Ovary (tissue), 9 donors: ENCODE data around the gene TBL1XR1. TPM values are rescaled to one million over a fixed set of nuclear protein-coding genes. Genes with fewer than 3 reads are reported as not detected.

Source experiments
- DNase-seq, 5 donors: peaks; one replicate each; pipeline ENCODE4 v3.0.0-alpha.2; 2019 to 2020
- H3K27ac ChIP-seq, 2 donors: fragments of 200-600 bp; one replicate each; pipeline versions ENCODE4 v1.5.1 to v1.8.0; 2019 to 2022
- H3K27me3 ChIP-seq: fragments of 200-600 bp; one replicate; pipeline ENCODE4 v1.8.0; 2022
- H3K36me3 ChIP-seq: fragments of 200-600 bp; sonication (generic); one replicate; pipeline ENCODE4 v1.5.1; 2019
- H3K4me1 ChIP-seq: one replicate; pipeline ENCODE4 v1.8.1; 2013; ENCODE audit warnings: mild to moderate bottlenecking, moderate library complexity; ENCODE audit not compliant: insufficient read depth
- H3K4me3 ChIP-seq: fragments of 200-600 bp; sonication (generic); one replicate; pipeline ENCODE4 v1.5.1; 2017
- H3K9me3 ChIP-seq, 2 donors: fragments of 200-600 bp in 1 of 2; sonication (generic) in 1 of 2; one replicate each; pipeline versions ENCODE4 v1.5.1 to v1.8.1; 2013 to 2019; ENCODE audit warnings: mild to moderate bottlenecking in 1 of 2, moderate library complexity in 1 of 2
- CTCF ChIP-seq, 3 donors: fragments of 450-650 bp in 2 of 3; fragments of 200-600 bp in 1 of 3; IDR thresholded peaks; one replicate each; pipeline versions ENCODE4 v1.5.1 to v1.8.0; 2016 to 2022; ENCODE audit warnings: antibody characterized with exemption in 3 of 3, mild to moderate bottlenecking in 1 of 3
- EP300 ChIP-seq: sonication (generic); formaldehyde crosslinking; IDR thresholded peaks from one replicate; pipeline ENCODE4 v1.6.1; 2017; ENCODE audit warnings: antibody characterized with exemption
- POLR2A ChIP-seq: fragments of 450-650 bp; IDR thresholded peaks from one replicate; pipeline ENCODE4 v1.6.1; 2017; ENCODE audit warnings: antibody characterized with exemption, mild to moderate bottlenecking, moderate library complexity
- WGBS, 3 donors: extraction: QIAGEN DNeasy Blood & Tissue Kit in 1 of 3; methylation state at CpG; one replicate each; pipeline versions ENCODE4 v1.1.5 to v1.1.7; 2013 to 2017; 5-methylcytosine and 5-hydroxymethylcytosine counted together
- intact Hi-C, 4 donors: fragments of 100-400 bp; cut with DNase I; formaldehyde crosslinking; loops; one replicate each; pipeline versions ENCODE4 v1.11.0 to v1.15.1; 2022 to 2023
- polyA plus RNA-seq, 2 donors: library from polyadenylated mRNA; stranded (reverse); fragments of 200-250 nt in 1 of 2; fragments of 350-450 nt in 1 of 2; fragmentation: Illumina TruSeq in 1 of 2; extraction: RNeasy Lipid Tissue Mini Kit (QIAGEN cat#74804) in 1 of 2; gene quantifications; one replicate each; pipeline ENCODE4 v1.2.3, GENCODE V29; 2013 to 2014
- total RNA-seq, 7 donors: library from RNA; depleted of rRNA in 2 of 7; stranded (reverse); fragments of >200 nt in 2 of 7; fragmentation: NEBNext Ultra II Directional in 3 of 7; extraction: Animal tissue kit (Norgen Biotek cat#: 25700) in 3 of 7; gene quantifications; one replicate each; pipeline versions ENCODE4 v1.1.0 to v1.2.4, GENCODE V29; 2016 to 2023
- donor health status: DM: no; HTN: no; CAD: no; lungs with moderate emphysema.
- donor health status: DM: no; HTN: no; CAD: no.
- donor health status: Bipolar disorder and iron deficiency.
- donor health status: DM: yes; HTN: yes; CAD: no.
- donor health status: DM: no; HTN: no; CAD: no.
- donor health status: DM: yes; HTN: yes; CAD: no.

Gene TBL1XR1
- total and polyA plus RNA-seq, 9 donors, result 30.0 to 160 (median 114) TPM

GRCh38 chr3:177182352-177182751 is 14.9 kb downstream of the TBL1XR1 start:
- WGBS, 3 donors, result 82 to 89% (median 88%) methylated on average over 1 of the region's 1 CpG
- H3K4me3 ChIP-seq, result no peak overlapping the region
- H3K27me3 ChIP-seq, result no peaks in the 10 kb centered on the region
- H3K27ac ChIP-seq, result no peak overlapping the region
- no peak for DNase-seq
- H3K4me1 ChIP-seq, result peaks cover 16% of the 10 kb centered on the region
- intact Hi-C loops, result no loop called here
- H3K9me3 ChIP-seq, result no peaks in the 10 kb centered on the region
- no peaks in the 10 kb centered on the region for H3K36me3 ChIP-seq
- TF ChIP-seq CTCF (IDR thresholded peaks at IDR 0.05) (no peak), EP300 (no peak), POLR2A (no peak)

- intact Hi-C loops, result no loop called here
Observed at GRCh38 chr3:177181418-177181817, 15.9 kb downstream of the TBL1XR1 start.

GRCh38 chr3:177180506-177180905 is 16.8 kb downstream of the TBL1XR1 start:
- Histone ChIP-seq H3K36me3 (no peaks in the 10 kb centered on the region), H3K27ac (no peak overlapping the region), H3K27me3 (no peaks in the 10 kb centered on the region), H3K9me3 (no peaks in the 10 kb centered on the region), H3K4me1 (peaks cover 13% of the 10 kb centered on the region), H3K4me3 (no peak overlapping the region)
- TF ChIP-seq EP300, result no peak
- no peak for TF ChIP-seq CTCF (IDR thresholded peaks at IDR 0.05)
- no peak for TF ChIP-seq POLR2A
- WGBS, 3 donors, result 83 to 97% (median 92%) methylated on average over 5 of the region's 5 CpGs
- no peak for DNase-seq
- intact Hi-C loops, result no loop called here

More at GRCh38 chr3:177181418-177181817, 15.9 kb downstream of the TBL1XR1 start:
- no peak overlapping the region for H3K27ac ChIP-seq
- H3K27me3 ChIP-seq, result no peaks in the 10 kb centered on the region
- DNase-seq, result no peak
- no peak for TF ChIP-seq EP300
- TF ChIP-seq CTCF (IDR thresholded peaks at IDR 0.05), result no peak
- no peak for TF ChIP-seq POLR2A
- 90 to 97% (median 91%) methylated on average over 5 of the region's 5 CpGs for WGBS, 3 donors
- H3K36me3 ChIP-seq, result no peaks in the 10 kb centered on the region
- H3K4me1 ChIP-seq, result peaks cover 16% of the 10 kb centered on the region
- H3K4me3 ChIP-seq, result no peak overlapping the region
- no peaks in the 10 kb centered on the region for H3K9me3 ChIP-seq

- Histone ChIP-seq H3K9me3 (no peaks in the 10 kb centered on the region), H3K27me3 (no peaks in the 10 kb centered on the region), H3K36me3 (no peaks in the 10 kb centered on the region), H3K27ac (no peak overlapping the region), H3K4me3 (no peak overlapping the region), H3K4me1 (peaks cover 14% of the 10 kb centered on the region)
- intact Hi-C loops, result no loop called here
- 86 to 87% (median 87%) methylated on average over 10 of the region's 10 CpGs for WGBS, 3 donors
- TF ChIP-seq CTCF (IDR thresholded peaks at IDR 0.05) (no peak), EP300 (no peak), POLR2A (no peak)
- no peak for DNase-seq
Observed at GRCh38 chr3:177179281-177180067, 17.8 kb downstream of the TBL1XR1 start.
